ENCODE results near the gene SLCO2B1.

The SLCO2B1 gene

DNA sequence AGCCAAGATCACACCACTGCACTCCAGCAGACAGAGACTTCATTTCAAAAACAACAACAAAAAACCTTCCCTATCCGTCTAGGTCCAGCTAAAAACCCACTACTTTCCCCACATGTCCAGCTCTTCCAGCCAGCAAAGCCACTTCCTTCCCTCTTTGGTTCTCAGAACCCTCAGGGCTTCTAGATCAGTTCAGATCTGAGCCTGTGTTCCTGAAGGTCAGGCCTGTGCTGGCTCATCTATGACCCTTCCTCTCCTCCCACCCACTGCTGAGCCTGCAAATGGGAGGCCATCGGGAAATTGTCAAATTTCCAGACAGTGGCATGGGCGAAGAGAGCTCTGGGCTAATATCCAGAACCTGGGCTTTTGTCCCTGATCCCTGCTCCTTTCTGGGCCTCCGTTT is 37.8 kb downstream of the SLCO2B1 start:
- TF ChIP-seq GATA2 (IDR thresholded peaks at IDR 0.05; ENCODE audit: low read depth, low read length) (no peak), GATA3 (IDR thresholded peaks at IDR 0.05; ENCODE audit: low read depth, low read length) (no peak)

DNA sequence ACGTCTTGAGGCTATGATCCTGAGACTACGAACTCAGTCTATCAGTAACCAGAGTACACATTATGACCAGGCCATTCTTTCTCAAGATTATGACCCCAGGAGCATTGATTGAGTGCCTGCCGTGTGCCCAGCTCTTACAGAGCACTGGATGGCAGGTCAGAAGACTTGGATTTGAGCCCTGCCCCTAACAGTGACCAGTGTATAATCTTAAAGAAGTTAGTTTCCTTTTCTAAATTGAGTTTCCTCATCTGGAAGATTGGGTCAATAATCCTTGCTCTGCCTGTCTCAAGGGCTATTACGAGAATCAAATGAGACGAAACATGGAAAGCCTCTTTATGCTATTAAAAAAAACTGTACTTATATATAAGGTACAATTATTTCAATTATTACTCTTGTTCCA is 38.2 kb downstream of the SLCO2B1 start:
- TF ChIP-seq GATA3 (IDR thresholded peaks at IDR 0.05; ENCODE audit: low read depth, low read length) (no peak), GATA2 (IDR thresholded peaks at IDR 0.05; ENCODE audit: low read depth, low read length) (no peak)

DNA sequence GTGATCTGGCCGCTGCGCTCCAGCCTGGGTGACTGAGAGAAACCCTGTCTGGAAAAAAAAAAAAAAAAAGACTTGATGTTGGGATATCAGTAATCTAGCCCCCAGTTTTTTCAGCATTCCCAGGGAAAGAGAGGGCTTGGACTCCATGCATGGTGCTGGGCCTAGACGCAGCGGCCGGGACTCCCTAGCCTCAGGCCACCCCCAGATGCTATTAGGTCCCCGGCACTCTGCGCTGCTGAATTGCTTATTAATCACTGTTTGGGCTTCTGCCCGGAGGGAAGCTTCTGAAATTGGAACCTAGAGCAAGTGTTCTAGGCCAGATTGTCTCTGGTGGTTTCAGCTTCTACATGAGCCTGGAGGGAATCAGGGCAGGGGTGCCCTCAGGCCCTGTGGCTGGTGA is 39.0 kb downstream of the SLCO2B1 start:
- no peak for TF ChIP-seq GATA3 (IDR thresholded peaks at IDR 0.05; ENCODE audit: low read depth, low read length)
- no peak for TF ChIP-seq GATA2 (IDR thresholded peaks at IDR 0.05; ENCODE audit: low read depth, low read length)

DNA sequence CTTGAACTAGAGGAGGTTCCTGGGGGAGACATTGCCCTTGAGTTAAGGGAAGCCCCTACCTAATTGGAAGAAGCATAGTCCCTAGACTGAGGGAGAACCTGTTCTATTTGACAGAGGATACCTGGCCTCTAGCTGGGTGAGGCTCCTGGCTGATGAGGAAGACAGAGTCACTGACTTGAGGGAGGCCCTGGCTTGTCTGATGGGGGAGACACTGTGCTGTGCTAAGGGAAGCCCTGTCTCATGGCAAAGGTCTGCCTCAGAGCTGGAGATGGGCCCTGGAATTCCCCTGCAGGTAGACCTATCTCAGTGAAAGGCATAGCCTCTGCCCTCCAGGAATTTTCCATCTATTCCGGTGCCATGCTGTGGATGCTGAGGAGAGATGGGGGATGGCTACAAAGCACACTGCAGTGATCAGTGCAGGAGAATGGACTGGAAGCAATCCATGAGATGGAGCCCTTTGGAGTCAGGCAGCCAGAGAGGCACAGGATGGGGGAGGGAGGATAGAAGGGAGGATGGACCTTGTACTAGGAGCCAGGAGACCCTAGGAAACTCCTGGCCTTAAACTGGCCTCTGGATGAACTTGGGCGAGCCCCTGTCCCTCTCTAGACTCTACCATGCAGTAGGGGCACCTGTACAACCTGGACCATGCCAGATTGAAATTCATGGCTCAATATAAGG is 39.9 kb downstream of the SLCO2B1 start:
- TF ChIP-seq GATA2 (IDR thresholded peaks at IDR 0.05; ENCODE audit: low read depth, low read length) = no peak
- TF ChIP-seq GATA3 (IDR thresholded peaks at IDR 0.05; ENCODE audit: low read depth, low read length) = no peak

DNA sequence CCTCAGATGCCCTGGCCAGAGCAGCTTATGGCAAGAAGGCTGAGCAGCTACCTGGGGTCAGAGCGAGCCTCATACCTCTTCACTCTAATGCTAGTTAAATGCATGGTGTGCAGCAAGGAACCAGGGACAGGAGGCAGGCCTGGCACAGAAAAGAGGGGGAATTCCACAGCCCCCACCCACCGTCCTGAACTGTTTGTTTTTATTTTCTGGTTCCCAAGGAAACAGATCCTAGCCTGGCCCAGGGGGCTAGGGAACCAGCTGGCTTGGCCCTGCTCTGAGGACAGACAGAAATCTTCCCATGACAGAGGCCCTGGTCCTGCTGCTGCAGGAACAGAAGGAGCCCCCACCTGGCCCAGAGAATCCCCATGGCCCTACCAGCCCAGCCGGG is 40.4 kb downstream of the SLCO2B1 start:
- no peak for TF ChIP-seq GATA3 (IDR thresholded peaks at IDR 0.05; ENCODE audit: low read depth, low read length)
- TF ChIP-seq GATA2 (IDR thresholded peaks at IDR 0.05; ENCODE audit: low read depth, low read length) = no peak

DNA sequence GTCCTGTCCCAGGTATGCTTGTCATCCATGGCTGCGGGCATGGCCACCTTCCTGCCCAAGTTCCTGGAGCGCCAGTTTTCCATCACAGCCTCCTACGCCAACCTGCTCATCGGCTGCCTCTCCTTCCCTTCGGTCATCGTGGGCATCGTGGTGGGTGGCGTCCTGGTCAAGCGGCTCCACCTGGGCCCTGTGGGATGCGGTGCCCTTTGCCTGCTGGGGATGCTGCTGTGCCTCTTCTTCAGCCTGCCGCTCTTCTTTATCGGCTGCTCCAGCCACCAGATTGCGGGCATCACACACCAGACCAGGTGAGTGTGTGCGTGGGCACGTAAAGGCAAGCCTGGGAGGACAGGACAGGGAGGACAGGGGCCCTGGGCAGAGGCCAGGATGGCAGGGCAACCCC is 42.4 kb downstream of the SLCO2B1 start:
- TF ChIP-seq GATA2 (IDR thresholded peaks at IDR 0.05; ENCODE audit: low read depth, low read length) (no peak), GATA3 (IDR thresholded peaks at IDR 0.05; ENCODE audit: low read depth, low read length) (no peak)

DNA sequence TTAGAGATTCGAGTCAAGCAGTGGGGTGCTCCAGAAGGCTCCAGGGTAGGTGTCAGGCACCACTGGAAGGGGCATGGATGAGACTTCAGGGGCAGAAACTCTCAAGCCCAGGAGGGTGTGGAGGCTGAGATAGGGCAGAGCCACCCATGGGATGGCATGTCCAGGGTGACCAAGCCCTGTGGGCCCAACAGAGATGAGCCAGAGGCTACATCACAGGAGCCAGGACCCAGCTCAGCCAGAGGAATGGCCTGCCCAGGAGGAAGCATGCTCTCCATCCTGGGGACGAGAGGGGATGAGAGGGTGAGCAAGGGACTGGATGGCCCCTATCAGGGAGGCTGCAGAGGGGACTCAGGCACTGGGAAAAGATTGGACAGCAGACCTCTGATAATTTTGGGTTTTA is 42.8 kb downstream of the SLCO2B1 start:
- no peak for TF ChIP-seq GATA3 (IDR thresholded peaks at IDR 0.05; ENCODE audit: low read depth, low read length)
- no peak for TF ChIP-seq GATA2 (IDR thresholded peaks at IDR 0.05; ENCODE audit: low read depth, low read length)

DNA sequence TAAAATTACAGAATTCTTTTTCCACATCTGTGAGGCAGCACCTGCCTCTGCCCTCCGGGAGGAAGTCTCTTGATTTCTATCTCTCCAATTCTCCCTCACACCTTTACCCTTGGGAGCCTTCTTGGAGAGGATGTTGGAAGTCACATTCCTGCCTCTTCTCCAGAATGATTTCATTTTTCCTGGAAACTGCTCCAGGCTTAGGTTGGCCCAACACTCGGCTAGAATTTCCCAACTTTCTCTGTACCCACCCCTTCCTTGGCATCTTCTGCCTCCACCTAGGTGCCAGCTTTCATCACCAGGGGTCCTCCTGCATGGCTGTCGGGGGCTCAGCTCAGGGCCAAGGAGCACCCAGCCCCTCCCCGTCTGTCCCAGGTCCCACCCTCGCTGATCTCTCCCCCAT is 43.2 kb downstream of the SLCO2B1 start:
- TF ChIP-seq GATA3 (IDR thresholded peaks at IDR 0.05; ENCODE audit: low read depth, low read length) (no peak), GATA2 (IDR thresholded peaks at IDR 0.05; ENCODE audit: low read depth, low read length) (no peak)

DNA sequence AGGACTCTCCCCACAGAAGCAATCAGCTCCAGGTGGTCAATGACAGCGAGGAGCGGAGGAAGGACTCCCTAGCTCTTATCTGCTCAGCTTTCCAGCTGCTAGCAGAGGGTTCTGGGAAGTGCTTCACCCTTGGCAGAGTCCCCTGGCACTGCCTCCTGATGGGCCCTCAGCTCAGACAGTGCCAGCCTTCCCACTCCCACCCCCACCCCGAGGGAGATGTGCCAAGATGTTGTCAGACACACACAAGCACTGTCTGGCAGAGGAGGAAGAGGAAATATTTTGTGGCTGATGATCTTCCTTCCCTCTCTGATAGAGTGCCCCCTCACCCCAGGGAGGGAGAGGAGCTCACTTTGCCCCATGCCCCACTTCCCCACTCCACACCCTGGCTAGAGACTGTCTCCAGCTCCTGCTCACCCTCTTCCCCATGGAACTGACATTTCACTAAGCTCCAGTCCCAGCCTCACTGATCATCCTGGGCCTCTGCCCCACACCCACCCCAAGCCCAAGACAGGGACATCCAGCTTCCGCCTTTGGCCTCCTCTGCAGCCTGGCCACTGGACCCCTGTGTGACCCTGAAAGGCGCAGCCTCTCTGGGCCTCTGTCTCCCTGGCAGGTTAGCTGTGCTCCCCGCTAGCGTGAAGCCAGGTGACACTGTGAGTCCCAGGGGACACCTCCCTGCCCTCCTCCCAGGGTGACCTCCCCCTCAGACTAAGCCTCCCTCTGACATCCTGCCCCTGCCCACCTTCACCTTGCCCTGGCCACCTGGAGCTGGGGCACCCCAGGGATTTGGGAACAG is 44.5 kb downstream of the SLCO2B1 start:
- TF ChIP-seq GATA2 (IDR thresholded peaks at IDR 0.05; ENCODE audit: low read depth, low read length) (peak; percentile 41), GATA3 (IDR thresholded peaks at IDR 0.05; ENCODE audit: low read depth, low read length) (no peak)

DNA sequence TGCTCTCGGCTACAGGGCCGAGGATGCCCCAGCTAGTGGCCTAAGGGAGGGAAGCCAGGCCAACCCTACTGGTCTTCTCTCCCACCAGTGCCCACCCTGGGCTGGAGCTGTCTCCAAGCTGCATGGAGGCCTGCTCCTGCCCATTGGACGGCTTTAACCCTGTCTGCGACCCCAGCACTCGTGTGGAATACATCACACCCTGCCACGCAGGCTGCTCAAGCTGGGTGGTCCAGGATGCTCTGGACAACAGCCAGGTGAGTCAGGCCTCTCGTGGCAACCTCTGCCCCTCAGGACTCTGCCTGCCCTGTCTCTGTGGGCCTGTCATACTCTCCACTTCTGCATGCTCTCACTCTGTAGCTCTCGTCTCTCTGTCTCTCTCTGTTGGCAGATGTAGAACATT is 45.5 kb downstream of the SLCO2B1 start:
- TF ChIP-seq GATA2 (IDR thresholded peaks at IDR 0.05; ENCODE audit: low read depth, low read length) = no peak
- TF ChIP-seq GATA3 (IDR thresholded peaks at IDR 0.05; ENCODE audit: low read depth, low read length) = no peak

DNA sequence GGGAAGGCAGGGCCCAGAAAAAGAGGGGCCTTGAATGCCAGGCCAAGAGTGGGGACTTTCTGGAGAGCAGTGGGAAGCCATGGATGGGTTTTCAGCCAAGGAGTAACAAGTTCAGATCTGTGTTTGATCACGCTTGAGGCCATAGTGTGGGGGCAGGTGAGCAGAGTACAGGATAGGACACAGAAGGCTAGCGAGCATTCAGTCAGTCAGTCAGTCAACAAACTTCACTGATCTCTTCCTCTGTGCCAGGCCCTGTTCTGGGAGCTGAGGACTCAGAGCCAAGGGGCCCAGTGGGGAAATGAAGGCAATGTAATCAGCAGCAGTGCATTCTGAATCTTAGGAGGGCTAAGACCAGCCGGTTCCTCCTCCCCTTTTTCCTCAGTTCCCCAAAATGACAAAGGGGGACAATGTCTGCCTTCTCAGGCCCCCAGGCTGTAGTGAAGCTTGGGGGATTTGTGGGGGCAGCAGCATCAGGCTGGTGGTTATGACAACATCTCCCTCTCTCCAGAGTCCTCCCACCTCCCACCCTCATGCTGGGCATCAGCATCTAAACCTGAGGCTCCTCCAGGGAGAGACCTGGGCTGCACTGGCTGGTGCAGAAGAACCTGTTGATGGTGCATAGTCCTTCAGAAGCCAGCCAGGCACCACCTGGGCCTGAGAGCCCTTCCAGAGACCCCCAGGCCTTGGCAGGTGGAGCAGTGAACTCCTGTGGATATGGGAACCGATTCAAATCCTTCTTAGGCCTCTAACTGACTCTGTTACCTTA is 46.8 kb downstream of the SLCO2B1 start:
- no peak for TF ChIP-seq GATA2 (IDR thresholded peaks at IDR 0.05; ENCODE audit: low read depth, low read length)
- no peak for TF ChIP-seq GATA3 (IDR thresholded peaks at IDR 0.05; ENCODE audit: low read depth, low read length)

DNA sequence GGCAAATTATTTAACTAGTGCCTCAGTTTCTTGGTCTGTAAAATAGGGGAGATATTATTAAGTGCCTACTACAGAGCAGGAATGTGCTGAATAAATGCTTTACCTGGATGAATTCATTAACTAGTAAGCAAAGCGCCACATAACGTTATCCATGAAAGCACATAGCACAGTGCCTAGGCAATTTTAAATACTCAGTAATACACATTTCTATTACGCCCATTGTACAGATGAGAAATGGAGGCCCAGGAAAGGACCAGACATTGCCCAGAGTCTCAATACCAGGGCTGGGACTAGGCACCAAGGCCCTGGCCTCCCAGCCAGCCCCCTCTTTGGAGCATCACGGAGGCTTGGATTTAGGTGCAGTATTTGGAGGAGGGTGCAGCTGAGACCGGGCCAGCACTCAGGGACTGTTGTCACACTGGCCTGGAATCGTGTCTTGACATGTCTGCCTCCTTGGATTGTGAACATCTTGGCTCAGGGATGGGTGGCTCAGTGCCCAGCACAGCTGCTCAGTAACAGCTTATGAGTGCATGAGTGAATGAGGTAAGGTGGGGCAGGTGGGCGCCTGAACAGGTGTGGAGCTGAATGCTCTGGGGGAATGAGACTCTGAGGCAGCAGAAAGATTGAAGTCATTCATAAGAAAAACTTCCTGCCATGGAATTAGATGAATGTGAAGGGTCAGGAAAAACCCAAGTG is 47.5 kb downstream of the SLCO2B1 start:
- no peak for TF ChIP-seq GATA3 (IDR thresholded peaks at IDR 0.05; ENCODE audit: low read depth, low read length)
- TF ChIP-seq GATA2 (IDR thresholded peaks at IDR 0.05; ENCODE audit: low read depth, low read length) = no peak

DNA sequence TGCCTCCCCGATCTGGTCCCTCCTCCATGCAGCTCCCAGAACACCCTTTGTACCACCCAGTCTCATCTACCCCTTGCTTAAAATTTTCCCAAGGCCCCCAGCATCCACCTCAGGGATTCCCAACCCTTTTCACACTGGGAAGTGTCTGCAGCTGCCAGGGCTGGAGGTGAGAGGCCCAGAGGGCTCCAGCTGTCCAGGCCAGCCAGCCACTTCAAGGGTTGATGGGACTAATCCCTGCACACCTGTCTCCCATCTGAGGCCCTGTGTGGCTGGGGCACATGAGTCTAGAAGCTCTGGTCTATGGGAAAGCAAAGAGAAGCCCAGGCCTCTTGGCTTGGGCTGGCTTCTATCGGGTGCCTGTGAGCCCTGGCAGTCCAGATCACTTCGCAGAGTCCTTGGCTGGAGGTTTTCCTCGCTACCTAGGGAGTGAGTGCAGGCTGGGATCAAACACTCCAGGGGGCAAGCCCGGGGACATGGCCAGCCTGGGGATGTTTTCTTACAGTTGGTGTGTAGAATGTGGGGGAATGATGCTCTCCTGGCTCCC is 48.6 kb downstream of the SLCO2B1 start:
- no peak for TF ChIP-seq GATA2 (IDR thresholded peaks at IDR 0.05; ENCODE audit: low read depth, low read length)
- no peak for TF ChIP-seq GATA3 (IDR thresholded peaks at IDR 0.05; ENCODE audit: low read depth, low read length)

DNA sequence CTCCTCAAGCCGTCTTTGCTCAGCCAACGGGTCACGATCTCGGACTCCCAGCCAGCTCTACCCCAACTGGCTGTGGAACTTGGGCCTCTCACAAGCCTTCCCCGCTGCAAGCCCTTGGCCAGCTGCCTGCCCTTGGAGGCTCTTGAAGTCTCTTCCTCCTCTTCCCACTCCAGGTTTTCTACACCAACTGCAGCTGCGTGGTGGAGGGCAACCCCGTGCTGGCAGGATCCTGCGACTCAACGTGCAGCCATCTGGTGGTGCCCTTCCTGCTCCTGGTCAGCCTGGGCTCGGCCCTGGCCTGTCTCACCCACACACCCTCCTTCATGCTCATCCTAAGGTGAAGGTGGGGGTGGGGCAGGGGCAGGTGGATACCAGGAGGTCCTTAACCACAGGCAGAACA is 49.1 kb downstream of the SLCO2B1 start:
- no peak for TF ChIP-seq GATA3 (IDR thresholded peaks at IDR 0.05; ENCODE audit: low read depth, low read length)
- no peak for TF ChIP-seq GATA2 (IDR thresholded peaks at IDR 0.05; ENCODE audit: low read depth, low read length)
